Liver (tissue), 9 donors: ENCODE data around the gene CCDC28B. TPM values are rescaled to one million over a fixed set of nuclear protein-coding genes. Genes with fewer than 3 reads are reported as not detected.

Source experiments
- DNase-seq: peaks from one replicate; pipeline ENCODE4 v3.0.0-alpha.2; 2017; ENCODE audit warnings: low spot score
- H3K27ac ChIP-seq, 2 donors: one replicate each; pipeline ENCODE4 v1.7.0; 2013; ENCODE audit warnings: inconsistent platforms in 2 of 2, low read length in 2 of 2, control low read depth in 1 of 2, low read depth in 1 of 2, mild to moderate bottlenecking in 1 of 2
- H3K27me3 ChIP-seq, 4 donors: one replicate each; pipeline versions ENCODE4 v1.6.1 to v1.7.0; 2013; ENCODE audit warnings: low read length in 3 of 4, inconsistent platforms in 1 of 4, mild to moderate bottlenecking in 1 of 4, moderate library complexity in 1 of 4; ENCODE audit not compliant: control insufficient read depth in 4 of 4, insufficient read depth in 4 of 4
- H3K36me3 ChIP-seq, 4 donors: one replicate each; pipeline versions ENCODE4 v1.6.1 to v1.7.0; 2013; ENCODE audit warnings: low read length in 3 of 4, mild to moderate bottlenecking in 3 of 4, low read depth in 1 of 4, moderate library complexity in 1 of 4; ENCODE audit not compliant: control insufficient read depth in 4 of 4, insufficient read depth in 3 of 4
- H3K4me1 ChIP-seq, 4 donors: one replicate each; pipeline versions ENCODE4 v1.6.1 to v1.7.0; 2013; ENCODE audit warnings: low read length in 3 of 4, mild to moderate bottlenecking in 3 of 4, moderate library complexity in 1 of 4; ENCODE audit not compliant: control insufficient read depth in 4 of 4, insufficient read depth in 4 of 4
- H3K4me3 ChIP-seq, 3 donors: one replicate each; pipeline versions ENCODE4 v1.6.1 to v1.7.0; 2013; ENCODE audit warnings: low read length in 3 of 3, control low read depth in 1 of 3, low read depth in 1 of 3, mild to moderate bottlenecking in 1 of 3
- H3K9ac ChIP-seq, 2 donors: one replicate each; pipeline ENCODE4 v1.7.0; 2013; ENCODE audit warnings: low read length in 2 of 2, mild to moderate bottlenecking in 2 of 2, moderate library complexity in 2 of 2, control low read depth in 1 of 2, low read depth in 1 of 2
- H3K9me3 ChIP-seq, 4 donors: one replicate each; pipeline versions ENCODE4 v1.6.1 to v1.7.0; 2013; ENCODE audit warnings: low read length in 3 of 4; ENCODE audit not compliant: control insufficient read depth in 4 of 4
- ATF3 ChIP-seq: IDR thresholded peaks from 2 replicates; pipeline ENCODE4 v1.6.1; 2016; ENCODE audit warnings: antibody characterized with exemption
- CTCF ChIP-seq: fragments of 150-350 bp; IDR thresholded peaks from 2 replicates; pipeline ENCODE4 v1.5.1; 2017; ENCODE audit warnings: improper control_type of control experiment, low read depth, low read length; ENCODE audit not compliant: missing input control
- FOXA1 ChIP-seq: IDR thresholded peaks from 2 replicates; pipeline ENCODE4 v1.6.1; 2016; ENCODE audit warnings: antibody characterized with exemption
- FOXA2 ChIP-seq: IDR thresholded peaks from 2 replicates; pipeline ENCODE4 v1.6.1; 2016; ENCODE audit warnings: antibody characterized with exemption
- GABPA ChIP-seq, 2 donors: IDR thresholded peaks in 1 of 2; conservative IDR thresholded peaks in 1 of 2; 2 replicates each; pipeline ENCODE4 v1.6.1; 2016; ENCODE audit warnings: antibody characterized with exemption in 2 of 2, mild to moderate bottlenecking in 1 of 2, moderate library complexity in 1 of 2
- HNF4G ChIP-seq: IDR thresholded peaks from 2 replicates; pipeline ENCODE4 v1.6.1; 2016; ENCODE audit warnings: antibody characterized with exemption
- MAX ChIP-seq: IDR thresholded peaks from 2 replicates; pipeline ENCODE4 v1.6.1; 2016; ENCODE audit warnings: antibody characterized with exemption
- NR2F2 ChIP-seq: IDR thresholded peaks from 2 replicates; pipeline ENCODE4 v1.6.1; 2016; ENCODE audit warnings: antibody characterized with exemption
- REST ChIP-seq: IDR thresholded peaks from 2 replicates; pipeline ENCODE4 v1.6.1; 2016; ENCODE audit warnings: antibody characterized with exemption, mild to moderate bottlenecking
- YY1 ChIP-seq: IDR thresholded peaks from 2 replicates; pipeline ENCODE4 v1.6.1; 2016; ENCODE audit warnings: antibody characterized with exemption, mild to moderate bottlenecking
- ZBTB33 ChIP-seq: IDR thresholded peaks from 2 replicates; pipeline ENCODE4 v1.6.1; 2016; ENCODE audit warnings: antibody characterized with exemption
- WGBS: extraction: QIAGEN DNeasy Blood & Tissue Kit; methylation state at CpG from one replicate; pipeline ENCODE4 v1.1.7; 2013; 5-methylcytosine and 5-hydroxymethylcytosine counted together
- polyA plus RNA-seq, 2 donors: library from polyadenylated mRNA; stranded (reverse) in 1 of 2; unstranded in 1 of 2; fragments of 200-250 nt in 1 of 2; fragments of >200 nt in 1 of 2; fragmentation: Nextera tagmentation in 1 of 2; extraction: Ambion mirVana in 1 of 2; gene quantifications; one replicate each; pipeline versions ENCODE4 v1.2.1 to v1.2.3, GENCODE V29; 2013 to 2015
- total RNA-seq, 2 donors: library from RNA; depleted of rRNA; stranded (reverse); fragments of >200 nt; gene quantifications; one replicate each; pipeline ENCODE4 v1.2.3, GENCODE V29; 2014
- donor health status: healthy.
- donor health status: healthy.
- donor health status: healthy.
- donor health status: healthy.
- donor health status: healthy.

Gene CCDC28B
- total and polyA plus RNA-seq, 4 donors = 0.75 to 20.6 (median 1.0) TPM

GRCh38 chr1:32170991-32171390 is 29.4 kb upstream of the CCDC28B start (continued):
- no peak for TF ChIP-seq CTCF

- DNase-seq = no peak
- H3K9ac ChIP-seq = no peak overlapping the region
- H3K36me3 ChIP-seq = peaks cover 6 to 46% (median 40%) of the 10 kb centered on the region in 4 donors
- H3K4me1 ChIP-seq = peaks cover 7 to 14% (median 13%) of the 10 kb centered on the region in 4 donors
- H3K27me3 ChIP-seq = no peaks in the 10 kb centered on the region
- no peak for TF ChIP-seq MAX
- no peak for TF ChIP-seq FOXA1
- TF ChIP-seq REST = no peak
- no peak for TF ChIP-seq GABPA (IDR thresholded peaks at IDR 0.05 in 1 of 2, conservative IDR thresholded peaks at IDR 0.05 in 1 of 2)
- H3K9me3 ChIP-seq = no peaks in the 10 kb centered on the region
- WGBS = 95% methylated on average over 1 of the region's 1 CpG
- no peak overlapping the region for H3K27ac ChIP-seq
- H3K4me3 ChIP-seq = no peak overlapping the region
Observed at GRCh38 chr1:32172621-32173245, 27.7 kb upstream of the CCDC28B start.

GRCh38 chr1:32178380-32179192 is 21.8 kb upstream of the CCDC28B start:
- Histone ChIP-seq H3K4me1 (peaks cover 16 to 47% (median 40%) of the 10 kb centered on the region in 4 donors), H3K4me3 (peak overlapping the region; percentile 68 to 87 (median 78)), H3K27ac (peak overlapping the region; percentile 87 to 98), H3K9me3 (no peaks in the 10 kb centered on the region), H3K27me3 (no peaks in the 10 kb centered on the region), H3K36me3 (peaks cover 0 to 6% (median 2%) of the 10 kb centered on the region in 4 donors), H3K9ac (peak overlapping the region; percentile 62 to 65)
- WGBS = 47% methylated on average over 7 of the region's 7 CpGs
- no peak for DNase-seq
- TF ChIP-seq ATF3 (peak; percentile 80), REST (peak; percentile 56), HNF4G (peak; percentile 81), MAX (peak; percentile 52), FOXA2 (peak; percentile 85), ZBTB33 (peak; percentile 78), YY1 (peak; percentile 58), CTCF (no peak), NR2F2 (peak; percentile 75)
